Adrenal gland (tissue), 12 donors: ENCODE results near the gene HOXC11. TPM values are rescaled to one million over a fixed set of nuclear protein-coding genes. Genes with fewer than 3 reads are reported as not detected.

ENCODE experiments used
- DNase-seq, 7 donors: peaks; one replicate each; pipeline ENCODE4 v3.0.0-alpha.2; 2019 to 2020
- H3K27ac ChIP-seq, 5 donors: fragments of 200-600 bp; sonication (generic) in 4 of 5; 1 replicate in 3 of 5; 2 replicates in 2 of 5; pipeline versions ENCODE4 v1.5.1 to v1.8.0; 2016 to 2020; ENCODE audit warnings: mild to moderate bottlenecking in 1 of 5
- H3K27me3 ChIP-seq: fragments of 200-600 bp; 2 replicates; pipeline ENCODE4 v1.8.0; 2021
- H3K36me3 ChIP-seq, 2 donors: fragments of 200-600 bp; replicated peaks in 1 of 2; 1 replicate in 1 of 2; 2 replicates in 1 of 2; pipeline versions ENCODE4 v1.5.1 to v1.8.0; 2018 to 2022
- H3K4me1 ChIP-seq, 2 donors: fragments of 200-600 bp; replicated peaks in 1 of 2; 1 replicate in 1 of 2; 2 replicates in 1 of 2; pipeline versions ENCODE4 v1.5.1 to v1.8.0; 2018 to 2021
- H3K4me3 ChIP-seq, 4 donors: fragments of 200-600 bp; sonication (generic) in 3 of 4; one replicate each; pipeline ENCODE4 v1.5.1; 2016 to 2018
- H3K9me3 ChIP-seq, 3 donors: fragments of 200-600 bp; sonication (generic) in 1 of 3; replicated peaks in 1 of 3; 1 replicate in 2 of 3; 2 replicates in 1 of 3; pipeline versions ENCODE4 v1.5.1 to v1.8.0; 2016 to 2021
- CTCF ChIP-seq, 6 experiments: fragments of 450-650 bp in 4 of 6; fragments of 200-600 bp in 2 of 6; sonication (generic) in 1 of 6; IDR thresholded peaks; 1 replicate in 5 of 6; 2 replicates in 1 of 6; pipeline versions ENCODE4 v1.5.1 to v1.8.0; 2016 to 2021; ENCODE audit warnings: antibody characterized with exemption in 6 of 6, mild to moderate bottlenecking in 2 of 6, moderate library complexity in 1 of 6
- POLR2A ChIP-seq, 2 donors: fragments of 450-650 bp; IDR thresholded peaks; one replicate each; pipeline ENCODE4 v1.6.1; 2017; ENCODE audit warnings: antibody characterized with exemption in 2 of 2, mild to moderate bottlenecking in 2 of 2, moderate library complexity in 1 of 2
- WGBS, 4 donors: extraction: QIAGEN DNeasy Blood & Tissue Kit in 2 of 4; methylation state at CpG; one replicate each; pipeline versions ENCODE4 v1.1.5 to v1.1.7; 2013 to 2017; 5-methylcytosine and 5-hydroxymethylcytosine counted together
- intact Hi-C, 2 donors: fragments of 100-400 bp; cut with DNase I; formaldehyde crosslinking; loops; one replicate each; pipeline versions ENCODE4 v1.14.1 to v1.15.0; 2022 to 2023
- microRNA counts, 2 donors: library from miRNA; unstranded; fragments of <30 nt; microRNA quantifications; one replicate each; lab custom pipeline; 2016
- microRNA-seq, 3 donors: library from miRNA; unstranded; fragments of <30 nt; microRNA quantifications; one replicate each; pipeline ENCODE4, GENCODE V29; 2017 to 2020
- polyA plus RNA-seq, 3 donors: library from polyadenylated mRNA; stranded (reverse); fragments of 200-250 nt in 2 of 3; fragments of 350-450 nt in 1 of 3; fragmentation: Illumina TruSeq in 1 of 3; extraction: RNeasy Lipid Tissue Mini Kit (QIAGEN cat#74804) in 1 of 3; gene quantifications; one replicate each; pipeline ENCODE4 v1.2.3, GENCODE V29; 2013 to 2014
- small RNA-seq, 2 donors: library from RNA; depleted of rRNA; stranded (forward); fragments of <200 nt; gene quantifications; one replicate each; pipeline ENCODE3, GENCODE V24; 2016
- total RNA-seq, 9 donors: library from RNA; depleted of rRNA in 4 of 9; stranded (reverse); fragments of >200 nt in 4 of 9; fragments of 120-200 nt in 1 of 9; fragmentation: NEBNext Ultra II Directional in 1 of 9; extraction: Animal tissue kit (Norgen Biotek cat#: 25700) in 1 of 9; gene quantifications; one replicate each; pipeline versions ENCODE4 v1.1.0 to v1.2.4, GENCODE V29; 2013 to 2023
- donor health status: healthy with polysubstance abuse.
- donor health status: Bipolar disorder and iron deficiency.
- donor health status: DM: yes; HTN: yes; CAD: no.
- donor health status: DM: no; HTN: no; CAD: no.
- donor health status: DM: no; HTN: no; CAD: no.
- donor health status: DM: yes; HTN: yes; CAD: no.

Gene HOXC11
- total and polyA plus RNA-seq, 12 donors, result not detected

DNA sequence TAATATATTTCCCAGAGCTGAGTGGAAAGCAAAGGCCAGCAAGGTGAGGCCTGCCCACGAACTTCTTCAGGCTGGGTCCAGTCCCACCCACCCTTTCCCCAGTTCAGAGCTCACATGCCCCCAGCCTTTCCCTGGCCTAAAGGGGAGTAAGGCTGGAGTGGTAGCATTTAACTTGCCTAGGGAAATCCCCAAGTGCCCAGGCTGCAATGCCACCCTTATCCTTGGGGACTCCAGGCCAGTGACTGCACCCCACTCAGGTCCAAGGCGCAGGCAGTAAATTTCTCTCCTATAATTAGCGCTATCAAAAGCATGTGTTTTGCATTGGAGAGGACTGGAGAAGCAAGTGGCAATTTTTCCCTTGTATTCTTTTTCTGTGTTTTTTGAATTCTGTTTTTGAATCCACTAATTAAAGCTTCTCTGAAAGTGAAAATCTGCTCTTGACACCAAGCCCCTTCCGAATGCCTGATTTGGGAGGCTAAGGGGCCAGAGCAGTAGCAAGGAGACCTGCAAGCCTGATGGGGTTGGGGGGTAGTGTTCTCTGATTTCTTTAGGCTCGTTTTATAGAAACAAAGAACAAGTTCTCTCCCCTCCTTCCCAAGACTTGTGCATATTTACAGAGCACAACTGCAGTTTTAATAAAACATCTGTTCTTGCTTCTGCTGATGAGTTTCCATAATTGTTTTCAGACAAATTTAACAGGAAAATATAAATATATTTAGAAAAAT, 51.8 kb downstream of the HOXC11 start:
- Histone ChIP-seq H3K36me3 (no peaks in the 10 kb centered on the region), H3K27me3 (no peaks in the 10 kb centered on the region), H3K4me1 (peaks cover 15 to 25% of the 10 kb centered on the region in 2 donors), H3K4me3 (peak overlapping the region in 1 of 4 donors; percentile 13), H3K27ac (peak overlapping the region in 3 of 5 donors; percentile 19 to 95 (median 81)), H3K9me3 (no peaks in the 10 kb centered on the region)
- no peak for TF ChIP-seq CTCF (IDR thresholded peaks at IDR 0.05)
- WGBS, 4 donors, result 55 to 66% (median 64%) methylated on average over 5 of the region's 5 CpGs
- intact Hi-C loops, result no loop called here
- peak in 1 of 7 donors; percentile 50 for DNase-seq

DNA sequence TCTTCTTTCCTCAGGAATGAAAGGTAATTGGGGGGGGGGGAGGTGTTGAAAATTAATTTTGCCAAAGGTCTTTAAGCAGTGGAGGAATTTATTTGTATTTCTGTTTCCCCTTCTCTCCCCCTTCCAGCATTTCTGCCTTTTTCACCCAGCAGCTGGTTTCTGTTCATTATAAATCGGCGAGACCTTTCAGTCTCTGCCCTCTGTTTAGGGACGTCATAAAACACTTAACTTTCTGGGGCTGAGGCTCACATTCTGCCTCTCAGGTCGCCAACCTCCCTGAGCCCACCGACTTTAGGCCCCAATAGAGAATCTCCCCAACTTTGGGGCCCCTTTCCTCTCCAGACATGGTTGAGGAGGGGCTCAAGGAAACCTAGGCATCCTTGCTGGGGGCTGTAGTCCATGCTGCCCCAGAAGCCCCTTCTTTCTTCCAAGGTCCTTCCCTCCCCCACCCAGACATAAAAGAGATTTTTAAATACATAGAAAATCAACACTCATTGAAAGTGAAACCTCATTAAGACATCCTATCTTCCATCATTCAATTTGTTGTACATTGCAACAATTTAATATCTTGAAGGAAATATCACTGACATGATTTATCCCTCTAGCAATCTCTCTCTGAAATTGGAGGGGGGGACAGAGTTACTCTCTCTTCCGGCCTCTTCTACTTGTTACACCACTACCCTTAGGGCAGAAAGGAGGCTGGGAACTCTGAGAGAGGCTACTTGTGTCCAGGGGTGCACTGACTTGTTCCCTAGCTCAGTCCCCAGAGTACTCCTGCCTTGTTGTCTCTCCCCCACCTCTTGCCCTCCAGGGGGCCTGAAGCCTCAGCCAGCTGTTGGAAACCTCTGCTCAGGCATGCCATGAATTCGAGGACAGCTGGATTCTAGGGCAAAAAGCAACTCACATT, 52.8 kb downstream of the HOXC11 start:
- intact Hi-C loops, result no loop called here
- H3K36me3 ChIP-seq, result no peaks in the 10 kb centered on the region
- 46 to 69% (median 52%) methylated on average over 7 of the region's 7 CpGs for WGBS, 4 donors
- no peak for TF ChIP-seq CTCF (IDR thresholded peaks at IDR 0.05)
- TF ChIP-seq POLR2A (IDR thresholded peaks at IDR 0.05), result no peak
- no peak overlapping the region for H3K4me3 ChIP-seq
- H3K9me3 ChIP-seq, result no peaks in the 10 kb centered on the region
- peaks cover 6 to 25% of the 10 kb centered on the region in 2 donors for H3K4me1 ChIP-seq
- H3K27ac ChIP-seq, result peak overlapping the region in 3 of 5 donors; percentile 48 to 95 (median 83)
- DNase-seq, result peak in 1 of 7 donors; percentile 53
- H3K27me3 ChIP-seq, result no peaks in the 10 kb centered on the region

- Histone ChIP-seq H3K36me3 (no peaks in the 10 kb centered on the region), H3K4me3 (no peak overlapping the region), H3K27me3 (no peaks in the 10 kb centered on the region), H3K9me3 (no peaks in the 10 kb centered on the region), H3K4me1 (peaks cover 6 to 34% of the 10 kb centered on the region in 2 donors), H3K27ac (peak overlapping the region in 3 of 5 donors; percentile 52 to 95 (median 83))
- no peak for DNase-seq
- WGBS, 4 donors, result 50 to 53% (median 53%) methylated on average over 19 to 22 of the region's 22 CpGs
- TF ChIP-seq CTCF (IDR thresholded peaks at IDR 0.05), result no peak
- no peak for TF ChIP-seq POLR2A (IDR thresholded peaks at IDR 0.05)
- intact Hi-C loops, result no loop called here
These were observed 53.9 kb downstream of the HOXC11 start for GRCh38 chr12:54026640-54027441.

MicroRNA genes within 50 kb of the gene (microRNA counts, 767-probe panel; counts per million panel counts)
- microRNA hsa-miR-196a-5p (lab: Ali Mortazavi, UCI), result 0 to 2,182 counts per million in 2 donors

Small RNAs within 50 kb of the gene (microRNA-seq; reads per million reads assigned to microRNA genes)
- gene MIR196A2, result 11.9 to 79.1 (median 30.9) reads per million in 3 donors

Small RNAs within 50 kb of the gene (small RNA-seq; reads per million reads assigned to genes)
- gene AC012531.3 (0 reads per million in 2 donors), gene AC012531.4 (0 reads per million in 2 donors), gene MIR196A2 (0.83 to 6.8 reads per million in 2 donors), gene RF01905 (0 reads per million in 2 donors), gene RF01906 (0 reads per million in 2 donors)

Other genes starting within 250 kb of the HOXC11 start
- 100 to 1,000 TPM in 6 of 9 donors, 10 to 100 TPM in 3; 62.2 to 187 (median 136) TPM for gene CALCOCO1, start 245.7 kb upstream of the HOXC11 start, total RNA-seq
- 100 to 1,000 TPM in 1 of 3 donors, 10 to 100 TPM in 2; 48.0 to 128 (median 85.4) TPM for gene CALCOCO1, start 245.7 kb upstream of the HOXC11 start, polyA plus RNA-seq
- not detected for gene CISTR, start 221.1 kb upstream of the HOXC11 start, total RNA-seq
- gene CISTR, start 221.1 kb upstream of the HOXC11 start, polyA plus RNA-seq, result not detected
- gene HOXC13, start 34.3 kb upstream of the HOXC11 start, total RNA-seq, result under 1 TPM in 1 of 9 donors, not detected in 8; 0.11 TPM
- gene HOXC13, start 34.3 kb upstream of the HOXC11 start, polyA plus RNA-seq, result not detected
- gene HOXC12, start 18.2 kb upstream of the HOXC11 start, total RNA-seq, result not detected
- not detected for gene HOXC12, start 18.2 kb upstream of the HOXC11 start, polyA plus RNA-seq
- not detected for gene HOTAIR, start 1.8 kb downstream of the HOXC11 start, total RNA-seq
- gene HOTAIR, start 1.8 kb downstream of the HOXC11 start, polyA plus RNA-seq, result not detected
- gene HOXC10, start 12.0 kb downstream of the HOXC11 start, total RNA-seq, result 1 to 10 TPM in 4 of 9 donors, under 1 TPM in 2, not detected in 3; 0.68 to 4.5 (median 2.3) TPM
- gene HOXC10, start 12.0 kb downstream of the HOXC11 start, polyA plus RNA-seq, result 1 to 10 TPM in 1 of 3 donors, under 1 TPM in 2; 0.34 to 1.5 (median 0.72) TPM
- gene HOXC9, start 27.0 kb downstream of the HOXC11 start, total RNA-seq, result 1 to 10 TPM in 8 of 9 donors, not detected in 1; 1.2 to 5.6 (median 2.3) TPM
- gene HOXC9, start 27.0 kb downstream of the HOXC11 start, polyA plus RNA-seq, result 10 to 100 TPM in 1 of 3 donors, 1 to 10 TPM in 2; 5.6 to 12.1 (median 7.3) TPM
- gene HOXC8, start 35.9 kb downstream of the HOXC11 start, total RNA-seq, result 1 to 10 TPM in 8 of 9 donors, under 1 TPM in 1; 0.50 to 8.3 (median 4.0) TPM
- gene HOXC8, start 35.9 kb downstream of the HOXC11 start, polyA plus RNA-seq, result 1 to 10 TPM; 3.3 to 7.4 (median 3.4) TPM
- 10 to 100 TPM in 4 of 9 donors, 1 to 10 TPM in 5; 1.5 to 20.3 (median 7.0) TPM for gene HOXC6, start 55.3 kb downstream of the HOXC11 start, total RNA-seq
- 10 to 100 TPM; 19.9 to 23.1 (median 21.2) TPM for gene HOXC6, start 55.3 kb downstream of the HOXC11 start, polyA plus RNA-seq
- gene HOXC5, start 59.9 kb downstream of the HOXC11 start, total RNA-seq, result 1 to 10 TPM in 3 of 9 donors, under 1 TPM in 6; 0.36 to 1.9 (median 0.86) TPM
- gene HOXC5, start 59.9 kb downstream of the HOXC11 start, polyA plus RNA-seq, result 1 to 10 TPM in 1 of 3 donors, under 1 TPM in 2; 0.48 to 1.3 (median 0.51) TPM
- 1 to 10 TPM in 7 of 9 donors, under 1 TPM in 2; 0.78 to 7.4 (median 2.9) TPM for gene HOXC4, start 80.7 kb downstream of the HOXC11 start, total RNA-seq
- 1 to 10 TPM; 2.9 to 7.3 (median 3.0) TPM for gene HOXC4, start 80.7 kb downstream of the HOXC11 start, polyA plus RNA-seq
- gene SMUG1, start 215.9 kb downstream of the HOXC11 start, total RNA-seq, result 10 to 100 TPM; 29.9 to 52.4 (median 38.8) TPM
- 10 to 100 TPM; 28.1 to 60.0 (median 58.1) TPM for gene SMUG1, start 215.9 kb downstream of the HOXC11 start, polyA plus RNA-seq